RWPE2 (cell line): Measurements from ENCODE around the gene KLC4.
A peak's percentile ranks its signal among the peaks of the same experiment; 100 is the strongest.
"Not testable (repeated sequence)": the region's sequence is repeated elsewhere in the genome, so short reads cannot be mapped to it uniquely, and the experiment has no call there.

Source experiments
- ATAC-seq: fragments of 200-7000 bp; cut with Tn5 transposase; 3 replicates; pipeline ENCODE4 v1.9.1; 2021; ENCODE audit warnings: low read depth
- DNase-seq: peaks from one replicate; pipeline ENCODE4 v3.0.0-alpha.2; 2020; ENCODE audit warnings: low spot score
- H3K27ac ChIP-seq: fragments of 450-650 bp; 2 replicates; pipeline ENCODE4 v1.5.1; 2017; ENCODE audit warnings: mild to moderate bottlenecking; ENCODE audit not compliant: poor library complexity, severe bottlenecking
- H3K27me3 ChIP-seq: fragments of 250-450 bp; sonication (Bioruptor Pico); 2 replicates; pipeline ENCODE4 v1.5.1; 2021; ENCODE audit warnings: mild to moderate bottlenecking, moderate library complexity; ENCODE audit not compliant: insufficient read depth, poor library complexity, severe bottlenecking
- H3K36me3 ChIP-seq: fragments of 250-450 bp; sonication (Bioruptor Pico); 2 replicates; pipeline ENCODE4 v1.5.1; 2020; ENCODE audit warnings: low read depth, mild to moderate bottlenecking, moderate library complexity
- H3K4me1 ChIP-seq: fragments of 250-450 bp; sonication (Bioruptor Pico); 2 replicates; pipeline ENCODE4 v1.5.1; 2021; ENCODE audit warnings: mild to moderate bottlenecking, moderate library complexity; ENCODE audit not compliant: insufficient read depth, poor library complexity, severe bottlenecking
- H3K4me3 ChIP-seq: fragments of 250-450 bp; sonication (Bioruptor Pico); 2 replicates; pipeline ENCODE4 v1.5.1; 2021; ENCODE audit warnings: mild to moderate bottlenecking, moderate library complexity; ENCODE audit not compliant: severe bottlenecking
- H3K9me3 ChIP-seq: fragments of 250-450 bp; sonication (Bioruptor Pico); 2 replicates; pipeline ENCODE4 v1.5.1; 2021; ENCODE audit warnings: mild to moderate bottlenecking, moderate library complexity; ENCODE audit not compliant: severe bottlenecking
- TF ChIP-seq, protein P1 (sequence below): fragments of 450-650 bp; IDR thresholded peaks from one replicate; pipeline ENCODE4 v1.5.1; 2017; ENCODE audit warnings: mild to moderate bottlenecking, moderate library complexity; ENCODE audit not compliant: poor library complexity, severe bottlenecking

KLC4 gene

DNA sequence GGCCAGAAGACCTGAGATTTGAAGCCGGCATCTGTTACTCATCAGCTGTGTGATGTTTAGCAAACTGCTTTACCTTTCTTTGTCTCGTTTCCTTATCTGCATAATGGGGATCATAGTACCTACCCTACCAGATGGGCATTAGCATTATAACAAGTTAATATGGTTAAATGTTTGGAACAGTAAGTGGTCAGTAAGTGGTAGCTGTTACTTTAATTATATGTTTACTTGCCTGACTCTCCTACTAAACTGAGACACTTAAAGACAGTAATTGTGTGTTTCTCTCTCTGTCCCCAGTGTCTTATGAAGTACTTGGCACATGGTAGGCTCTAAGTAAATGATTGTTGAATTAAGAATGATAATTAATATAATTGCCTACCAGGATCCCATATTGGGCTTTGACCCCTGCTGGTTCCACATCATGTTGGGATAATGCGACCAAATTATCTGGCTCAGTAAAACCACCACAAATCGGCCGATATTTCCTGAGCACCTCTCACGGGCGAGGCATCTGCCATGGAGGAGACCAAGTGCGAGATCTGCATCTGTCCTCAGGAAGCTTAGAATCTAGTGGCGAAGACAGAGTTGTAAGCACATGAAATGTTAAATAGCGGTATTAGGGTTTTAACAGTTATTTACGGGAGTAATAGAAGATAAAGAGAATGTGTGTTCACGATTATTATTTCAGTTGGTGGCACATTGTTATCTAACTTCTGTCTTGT lies 48.1 kb downstream of the KLC4 start:
- TF ChIP-seq, protein P1, sequence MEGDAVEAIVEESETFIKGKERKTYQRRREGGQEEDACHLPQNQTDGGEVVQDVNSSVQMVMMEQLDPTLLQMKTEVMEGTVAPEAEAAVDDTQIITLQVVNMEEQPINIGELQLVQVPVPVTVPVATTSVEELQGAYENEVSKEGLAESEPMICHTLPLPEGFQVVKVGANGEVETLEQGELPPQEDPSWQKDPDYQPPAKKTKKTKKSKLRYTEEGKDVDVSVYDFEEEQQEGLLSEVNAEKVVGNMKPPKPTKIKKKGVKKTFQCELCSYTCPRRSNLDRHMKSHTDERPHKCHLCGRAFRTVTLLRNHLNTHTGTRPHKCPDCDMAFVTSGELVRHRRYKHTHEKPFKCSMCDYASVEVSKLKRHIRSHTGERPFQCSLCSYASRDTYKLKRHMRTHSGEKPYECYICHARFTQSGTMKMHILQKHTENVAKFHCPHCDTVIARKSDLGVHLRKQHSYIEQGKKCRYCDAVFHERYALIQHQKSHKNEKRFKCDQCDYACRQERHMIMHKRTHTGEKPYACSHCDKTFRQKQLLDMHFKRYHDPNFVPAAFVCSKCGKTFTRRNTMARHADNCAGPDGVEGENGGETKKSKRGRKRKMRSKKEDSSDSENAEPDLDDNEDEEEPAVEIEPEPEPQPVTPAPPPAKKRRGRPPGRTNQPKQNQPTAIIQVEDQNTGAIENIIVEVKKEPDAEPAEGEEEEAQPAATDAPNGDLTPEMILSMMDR: no peak
- DNase-seq (no peak), ATAC-seq (no peak)
- H3K36me3 ChIP-seq: no peaks in the 10 kb centered on the region
- no peaks in the 10 kb centered on the region for H3K9me3 ChIP-seq
- H3K4me3 ChIP-seq: no peak overlapping the region
- H3K4me1 ChIP-seq: peaks cover 15% of the 10 kb centered on the region
- H3K27ac ChIP-seq: no peak overlapping the region
- H3K27me3 ChIP-seq: no peaks in the 10 kb centered on the region

DNA sequence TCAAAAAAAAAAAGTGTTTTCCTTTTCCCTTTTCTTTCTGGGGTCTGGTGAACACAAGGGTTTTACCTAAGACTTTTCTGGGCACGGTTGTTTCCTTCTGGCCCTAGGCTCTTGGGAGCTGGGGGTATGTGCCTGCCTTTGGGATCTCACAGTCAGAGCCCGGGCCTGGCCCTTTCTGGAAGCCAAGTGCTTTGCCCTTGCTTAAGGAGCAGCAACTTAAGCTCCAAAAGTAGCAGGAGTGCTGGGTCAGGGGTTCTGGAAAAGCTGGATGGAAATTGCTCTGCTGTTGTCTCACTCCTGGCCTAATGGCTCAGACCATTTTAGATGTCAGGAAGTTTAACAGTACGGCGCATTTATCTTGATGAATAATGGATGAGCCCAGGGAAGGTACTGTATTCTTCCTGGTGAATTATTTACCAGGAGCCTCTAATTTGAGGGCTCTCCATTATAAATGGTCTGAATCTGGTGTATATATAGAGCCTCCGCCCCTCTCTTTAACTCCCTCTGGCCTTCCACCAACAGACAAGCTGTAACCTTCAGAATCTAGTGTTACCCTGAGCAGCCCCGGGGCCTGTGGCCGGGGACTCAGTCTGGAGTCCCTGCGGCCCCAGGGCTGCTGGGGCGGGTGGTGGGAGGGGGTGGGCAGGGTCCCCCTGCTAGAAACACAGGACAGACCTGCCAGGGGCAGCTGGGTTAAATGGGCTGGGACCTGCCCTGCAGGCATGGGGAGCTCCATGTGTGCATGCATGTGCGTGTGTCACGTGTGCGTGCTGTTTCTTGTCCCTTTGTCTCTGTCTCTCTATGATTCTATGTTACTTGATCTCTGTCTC lies 54.2 kb downstream of the KLC4 start:
- no peak overlapping the region for H3K4me3 ChIP-seq
- H3K27ac ChIP-seq: no peak overlapping the region
- TF ChIP-seq, protein P1: no peak
- no peaks in the 10 kb centered on the region for H3K9me3 ChIP-seq
- DNase-seq: no peak
- peaks cover 22% of the 10 kb centered on the region for H3K4me1 ChIP-seq
- no peak for ATAC-seq
- no peaks in the 10 kb centered on the region for H3K36me3 ChIP-seq
- H3K27me3 ChIP-seq: no peaks in the 10 kb centered on the region

DNA sequence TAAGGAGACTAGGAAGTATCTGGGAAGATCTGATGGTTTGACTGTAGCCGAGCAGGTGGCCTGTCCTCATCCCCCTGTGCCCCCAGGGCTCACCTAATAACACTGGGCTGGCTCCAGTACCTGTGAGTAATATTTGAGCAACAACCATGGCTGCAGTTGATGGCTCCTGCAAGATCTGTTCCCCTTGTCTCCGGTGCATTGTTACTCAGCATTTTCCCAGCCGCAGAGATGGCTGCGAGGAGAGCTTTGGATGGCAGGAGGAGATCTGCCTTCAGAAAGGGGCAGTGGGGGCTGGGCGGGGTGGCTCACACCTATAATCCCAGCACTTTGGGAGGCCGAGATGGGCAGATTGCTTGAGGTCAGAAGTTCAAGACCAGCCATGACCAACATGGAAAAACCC lies 55.9 kb downstream of the KLC4 start:
- H3K27me3 ChIP-seq: no peaks in the 10 kb centered on the region

DNA sequence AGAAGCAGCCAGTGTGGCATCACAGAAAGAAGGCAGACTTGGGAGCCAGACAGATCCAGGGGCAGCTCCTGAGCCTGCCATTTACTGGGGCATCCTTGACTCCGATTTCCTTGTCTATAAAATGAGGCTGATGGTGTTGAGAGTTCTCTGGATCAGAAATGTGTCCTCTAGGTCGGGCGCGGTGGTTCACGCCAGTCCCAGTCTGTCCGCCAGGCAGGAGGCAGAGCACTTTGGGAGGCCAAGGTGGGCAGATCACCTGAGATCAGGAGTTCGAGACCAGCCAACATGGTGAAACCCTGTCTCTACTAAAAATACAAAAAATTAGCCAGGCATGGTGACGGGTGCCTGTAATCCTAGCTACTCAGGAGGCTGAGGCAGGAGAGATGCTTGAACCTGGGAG lies 58.0 kb downstream of the KLC4 start:
- H3K27ac ChIP-seq, H3K27me3 ChIP-seq, H3K4me3 ChIP-seq, ATAC-seq, H3K9me3 ChIP-seq, H3K36me3 ChIP-seq, DNase-seq: not testable (repeated sequence)
- peaks cover 40% of the 10 kb centered on the region for H3K4me1 ChIP-seq

More for the DNA sequence above, 55.9 kb downstream of the KLC4 start:
- TF ChIP-seq, protein P1: no peak
- Histone ChIP-seq H3K9me3 (no peaks in the 10 kb centered on the region), H3K27ac (peak overlapping the region; percentile 32), H3K4me3 (no peak overlapping the region), H3K36me3 (no peaks in the 10 kb centered on the region), H3K4me1 (peaks cover 25% of the 10 kb centered on the region)
- ATAC-seq (peak; percentile 85), DNase-seq (no peak)

DNA sequence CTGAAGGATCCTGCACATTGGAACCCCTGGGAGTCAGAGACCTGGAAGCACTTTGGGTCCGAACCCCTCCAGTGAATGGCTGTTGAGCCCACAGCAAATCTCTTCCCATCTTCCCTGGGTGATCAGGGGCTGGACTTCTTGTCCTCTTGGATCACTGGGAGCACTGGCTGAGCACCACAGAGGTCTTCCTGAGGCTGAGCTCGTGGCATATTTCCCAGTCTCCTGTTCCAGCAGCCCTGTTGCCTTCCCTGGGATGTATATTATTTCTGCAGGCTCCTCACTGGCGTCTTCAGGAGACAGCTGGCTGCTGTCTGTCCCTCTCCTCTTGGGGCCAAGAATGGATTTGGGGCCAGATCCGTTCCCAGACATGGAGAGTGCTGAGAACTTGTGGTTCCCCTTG lies 60.1 kb downstream of the KLC4 start:
- peaks cover 45% of the 10 kb centered on the region for H3K4me1 ChIP-seq
- no peaks in the 10 kb centered on the region for H3K9me3 ChIP-seq
- DNase-seq (no peak), ATAC-seq (no peak)
- H3K4me3 ChIP-seq: no peak overlapping the region
- H3K36me3 ChIP-seq: no peaks in the 10 kb centered on the region
- TF ChIP-seq, protein P1: no peak
- peak overlapping the region; percentile 82 for H3K27ac ChIP-seq
- H3K27me3 ChIP-seq: no peaks in the 10 kb centered on the region
